ENCODE results near the gene C1QC.

The C1QC gene

DNA sequence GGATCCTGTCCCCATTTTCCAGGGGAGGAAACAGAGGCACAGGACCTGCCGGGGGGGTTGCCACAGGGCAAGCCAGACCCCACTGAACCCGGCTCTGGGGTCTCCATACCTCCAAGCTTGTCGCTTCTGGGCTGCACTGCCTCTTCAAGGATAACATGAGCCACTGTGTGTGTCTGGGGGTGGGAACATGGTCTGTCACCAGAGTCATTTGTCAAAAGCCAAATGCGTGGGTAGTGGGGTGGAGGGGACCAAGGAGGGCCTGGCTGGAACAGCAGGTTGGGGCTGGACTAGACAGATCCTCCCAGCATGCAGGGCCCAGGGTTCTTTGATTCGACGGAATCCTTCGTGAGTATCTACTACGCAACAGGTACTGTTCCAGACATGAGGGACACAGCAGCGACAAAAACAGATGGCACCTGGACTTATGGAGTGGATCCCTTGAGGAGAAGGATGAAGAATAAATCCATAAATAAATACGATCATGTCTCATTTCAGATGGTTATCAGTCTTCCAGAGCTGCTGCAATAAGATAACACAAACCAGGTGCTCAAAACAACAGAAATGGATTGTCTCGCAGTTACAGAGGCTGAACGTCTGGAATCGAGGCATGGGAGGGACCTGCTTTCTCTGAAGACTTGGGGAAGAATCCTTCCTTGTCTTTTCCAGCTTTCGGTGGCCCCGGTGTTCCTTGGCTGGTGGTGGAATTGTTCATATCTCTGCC, 38.3 kb downstream of the C1QC start:
- no peak for DNase-seq (ENCODE audit: low read depth)

DNA sequence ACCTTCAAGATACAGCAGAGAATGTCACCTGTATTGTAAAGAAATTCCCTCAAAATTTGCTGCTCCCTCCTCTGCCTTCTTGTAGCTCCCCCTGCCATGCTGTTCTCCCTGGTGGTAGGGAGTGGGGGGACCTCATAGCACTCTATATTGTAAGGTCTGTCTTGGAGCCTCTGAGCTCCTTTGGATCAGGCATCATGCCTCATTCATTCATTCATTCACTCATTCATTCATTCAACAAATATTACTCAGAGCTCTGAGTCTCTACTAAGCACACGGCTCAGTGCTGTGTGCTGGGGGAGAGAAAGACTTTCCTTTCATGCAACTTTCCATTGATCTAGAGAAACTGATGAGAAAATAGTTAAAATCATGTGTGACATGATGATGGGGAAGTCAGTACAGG, 40.1 kb downstream of the C1QC start:
- no peak for DNase-seq (ENCODE audit: low read depth)

- DNase-seq (ENCODE audit: low read depth) = no peak
These were observed 42.2 kb downstream of the C1QC start for GRCh38 chr1:22685591-22686059.

GRCh38 chr1:22687191-22687590, 43.8 kb downstream of the C1QC start:
- DNase-seq (ENCODE audit: low read depth) = no peak

DNA sequence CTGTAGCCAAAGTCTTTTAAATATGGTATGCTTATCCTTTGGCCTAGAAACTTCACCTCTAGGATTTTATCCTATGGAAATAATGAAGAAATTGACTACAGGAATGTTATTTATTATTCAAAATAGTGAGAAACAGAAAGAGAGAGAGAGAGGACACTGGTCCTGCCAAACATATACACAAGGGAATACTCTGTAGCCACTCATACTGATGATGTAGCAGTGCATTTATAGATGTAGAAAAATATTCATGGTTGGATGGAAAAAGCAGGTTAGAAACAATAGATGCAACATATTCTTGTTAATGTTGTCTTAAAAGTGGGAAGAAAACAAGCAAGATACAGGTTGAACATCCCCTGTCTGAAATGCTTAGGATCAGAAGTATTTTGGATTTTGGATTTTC, 45.0 kb downstream of the C1QC start:
- no peak for DNase-seq (ENCODE audit: low read depth)

DNA sequence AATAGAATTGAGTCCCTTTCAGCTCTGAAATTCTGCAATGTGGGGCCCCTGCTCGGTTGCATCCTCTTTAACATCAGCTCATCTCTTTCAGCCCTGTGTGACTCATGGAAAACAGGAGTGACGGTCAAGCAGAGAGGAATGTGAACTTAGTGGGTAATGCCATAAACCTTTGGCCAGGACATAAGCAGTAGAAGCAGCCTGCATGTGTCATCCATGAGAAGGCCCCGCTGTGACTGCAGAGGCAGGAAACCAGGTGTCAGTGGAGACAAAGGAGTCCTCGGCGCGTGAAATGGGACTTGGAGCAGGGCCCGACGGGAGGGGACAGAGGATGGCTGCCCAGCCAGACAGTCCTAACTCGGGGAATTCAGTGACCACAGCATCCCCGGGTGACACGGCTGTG, 46.1 kb downstream of the C1QC start:
- DNase-seq (ENCODE audit: low read depth) = no peak

- no peak for DNase-seq (ENCODE audit: low read depth)
These were observed 47.8 kb downstream of the C1QC start for GRCh38 chr1:22691031-22691753.

DNA sequence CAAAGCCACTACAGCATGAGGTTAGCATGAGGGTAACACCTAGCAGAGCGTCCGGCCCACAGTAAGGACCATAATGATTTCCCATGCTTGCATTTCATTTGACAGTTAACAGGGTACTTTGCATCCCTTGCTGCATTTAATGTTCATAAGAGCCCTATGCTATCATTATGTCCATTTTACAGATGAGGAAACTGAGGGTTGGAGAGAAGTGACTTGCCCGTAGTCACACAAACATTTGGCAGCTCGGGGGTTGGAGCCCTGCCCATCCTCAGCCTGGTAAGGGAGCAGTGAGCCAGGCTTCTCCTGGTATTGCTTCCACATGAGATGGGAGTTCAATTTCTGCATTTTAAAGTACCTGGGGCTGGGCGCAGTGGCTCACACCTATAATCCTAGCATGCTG, 50.7 kb downstream of the C1QC start:
- DNase-seq (ENCODE audit: low read depth) = no peak

DNA sequence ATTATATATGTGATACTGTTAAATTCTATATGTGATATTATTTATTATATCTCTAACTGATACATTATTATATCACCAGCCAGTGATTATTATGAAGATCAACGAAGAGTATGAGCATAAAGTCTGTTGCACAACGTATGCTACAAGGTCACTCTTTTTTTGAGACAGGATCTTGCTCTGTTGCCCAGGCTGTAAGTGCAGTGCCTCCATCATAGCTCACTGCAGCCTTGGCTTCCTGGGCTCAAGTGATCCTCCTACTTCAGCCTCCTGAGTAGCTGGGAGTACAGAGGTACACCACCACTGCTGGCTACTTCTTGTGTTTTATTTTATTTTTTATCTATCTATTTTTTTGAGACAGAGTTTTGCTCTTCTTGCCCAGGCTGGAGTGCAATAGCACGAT, 53.2 kb downstream of the C1QC start:
- no peak for DNase-seq (ENCODE audit: low read depth)

Data from stimulated activated CD4-positive, alpha-beta T cell treated with anti-CD3 and anti-CD28 coated beads, Interleukin-2, amount 100 ng/mL, for 4 hours (primary cell).